Gastroesophageal sphincter (tissue), 4 donors: ENCODE results near the gene RELT. TPM values are rescaled to one million over a fixed set of nuclear protein-coding genes. Genes with fewer than 3 reads are reported as not detected.

Experiments
- ATAC-seq: fragments of 150-250 bp; one replicate; pipeline ENCODE4 v1.9.1; 2016; ENCODE audit warnings: mild to moderate bottlenecking, moderate library complexity
- H3K27ac ChIP-seq, 4 donors: fragments of 200-600 bp; sonication (generic) in 3 of 4; 1 replicate in 3 of 4; 2 replicates in 1 of 4; pipeline ENCODE4 v1.5.1; 2016 to 2019
- H3K27me3 ChIP-seq: fragments of 200-600 bp; sonication (generic); one replicate; pipeline ENCODE4 v1.5.1; 2019
- H3K36me3 ChIP-seq, 2 donors: fragments of 200-600 bp; sonication (generic); one replicate each; pipeline ENCODE4 v1.5.1; 2019; ENCODE audit warnings: control low read depth in 1 of 2
- H3K4me1 ChIP-seq, 3 donors: fragments of 200-600 bp; sonication (generic); 1 replicate in 2 of 3; 2 replicates in 1 of 3; pipeline ENCODE4 v1.5.1; 2016 to 2019; ENCODE audit warnings: control low read depth in 2 of 3
- H3K4me3 ChIP-seq, 2 donors: fragments of 200-600 bp; sonication (generic); one replicate each; pipeline ENCODE4 v1.5.1; 2019; ENCODE audit warnings: mild to moderate bottlenecking in 1 of 2, moderate library complexity in 1 of 2
- H3K9me3 ChIP-seq, 3 donors: fragments of 200-600 bp; sonication (generic); one replicate each; pipeline ENCODE4 v1.5.1; 2017 to 2019; ENCODE audit warnings: control low read depth in 2 of 3
- EP300 ChIP-seq: sonication (generic); formaldehyde crosslinking; IDR thresholded peaks from one replicate; pipeline ENCODE4 v1.6.1; 2017; ENCODE audit warnings: antibody characterized with exemption, mild to moderate bottlenecking
- POLR2A ChIP-seq, 2 donors: fragments of 450-650 bp; IDR thresholded peaks; one replicate each; pipeline ENCODE4 v1.6.1; 2017; ENCODE audit warnings: antibody characterized with exemption in 2 of 2, mild to moderate bottlenecking in 2 of 2, moderate library complexity in 1 of 2
- POLR2AphosphoS5 ChIP-seq: sonication (generic); formaldehyde crosslinking; IDR thresholded peaks from one replicate; pipeline ENCODE4 v1.6.1; 2017; ENCODE audit warnings: antibody characterized with exemption
- WGBS, 2 donors: methylation state at CpG; one replicate each; pipeline ENCODE4 v1.1.5; 2018; ENCODE audit warnings: low coverage in 1 of 2; 5-methylcytosine and 5-hydroxymethylcytosine counted together
- total RNA-seq, 4 donors: library from RNA; depleted of rRNA; stranded (reverse); fragments of >200 nt; gene quantifications; one replicate each; pipeline ENCODE4 v1.1.0, GENCODE V29; 2016
- TF ChIP-seq, protein P1 (sequence below), 4 experiments: fragments of 200-600 bp in 2 of 4; fragments of 450-650 bp in 2 of 4; sonication (generic) in 1 of 4; IDR thresholded peaks; one replicate each; pipeline ENCODE4 v1.5.1; 2017 to 2019; ENCODE audit warnings: antibody characterized with exemption in 4 of 4, mild to moderate bottlenecking in 2 of 4, moderate library complexity in 2 of 4

RELT gene
- total RNA-seq, 4 donors from 2014 or later = 2.3 to 5.7 (median 3.5) TPM

DNA sequence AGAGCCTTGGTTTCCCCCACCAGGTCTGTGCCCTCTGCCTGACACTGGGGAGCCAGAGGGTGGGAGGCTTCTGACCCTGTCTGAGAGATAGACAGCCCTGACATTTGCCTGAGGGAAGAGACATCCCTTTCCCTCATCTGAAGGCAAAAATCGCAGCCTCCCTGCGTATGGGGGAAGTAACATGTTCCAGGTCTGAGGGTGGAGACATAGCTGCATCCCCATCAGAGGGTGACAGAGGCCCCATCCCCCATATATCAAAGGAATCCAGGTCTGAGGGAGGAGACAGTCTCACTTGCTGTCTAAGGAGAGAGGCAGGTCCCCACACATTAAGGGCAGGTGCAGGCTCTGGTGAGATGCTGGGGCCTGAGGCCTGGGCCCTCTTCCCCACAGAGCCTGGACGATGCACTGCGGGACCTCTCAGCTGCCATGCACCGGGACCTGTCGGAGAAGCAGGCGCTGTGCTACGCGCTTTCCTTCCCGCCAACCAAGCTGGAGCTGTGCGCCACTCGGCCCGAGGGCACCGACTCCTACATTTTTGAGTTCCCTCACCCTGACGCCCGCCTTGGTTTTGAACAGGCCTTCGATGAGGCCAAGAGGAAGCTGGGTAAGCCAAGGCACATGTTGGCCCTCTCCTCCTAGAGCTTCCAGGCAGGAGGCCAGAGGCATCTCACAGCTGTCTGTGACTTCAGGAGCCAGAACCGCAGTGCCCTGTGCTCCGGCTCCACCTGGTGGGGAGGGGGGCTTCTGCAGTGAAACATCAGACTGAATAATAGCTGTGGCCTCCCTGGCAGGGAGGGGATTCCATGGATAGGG lies 16.1 kb upstream of the RELT start:
- TF ChIP-seq POLR2AphosphoS5 = no peak
- TF ChIP-seq, protein P1, sequence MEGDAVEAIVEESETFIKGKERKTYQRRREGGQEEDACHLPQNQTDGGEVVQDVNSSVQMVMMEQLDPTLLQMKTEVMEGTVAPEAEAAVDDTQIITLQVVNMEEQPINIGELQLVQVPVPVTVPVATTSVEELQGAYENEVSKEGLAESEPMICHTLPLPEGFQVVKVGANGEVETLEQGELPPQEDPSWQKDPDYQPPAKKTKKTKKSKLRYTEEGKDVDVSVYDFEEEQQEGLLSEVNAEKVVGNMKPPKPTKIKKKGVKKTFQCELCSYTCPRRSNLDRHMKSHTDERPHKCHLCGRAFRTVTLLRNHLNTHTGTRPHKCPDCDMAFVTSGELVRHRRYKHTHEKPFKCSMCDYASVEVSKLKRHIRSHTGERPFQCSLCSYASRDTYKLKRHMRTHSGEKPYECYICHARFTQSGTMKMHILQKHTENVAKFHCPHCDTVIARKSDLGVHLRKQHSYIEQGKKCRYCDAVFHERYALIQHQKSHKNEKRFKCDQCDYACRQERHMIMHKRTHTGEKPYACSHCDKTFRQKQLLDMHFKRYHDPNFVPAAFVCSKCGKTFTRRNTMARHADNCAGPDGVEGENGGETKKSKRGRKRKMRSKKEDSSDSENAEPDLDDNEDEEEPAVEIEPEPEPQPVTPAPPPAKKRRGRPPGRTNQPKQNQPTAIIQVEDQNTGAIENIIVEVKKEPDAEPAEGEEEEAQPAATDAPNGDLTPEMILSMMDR (IDR thresholded peaks at IDR 0.05) = peak in 1 of 4 experiments; percentile 23
- no peak for TF ChIP-seq POLR2A (IDR thresholded peaks at IDR 0.05)
- no peak for ATAC-seq
- 86% methylated on average over 4 of the region's 19 CpGs; no CpG with 5 or more reads in 1 of the 2 donors for WGBS, 2 donors
- Histone ChIP-seq H3K4me3 (no peak overlapping the region), H3K27ac (peak overlapping the region in 3 of 4 donors; percentile 27 to 37 (median 27)), H3K9me3 (no peaks in the 10 kb centered on the region), H3K4me1 (peaks cover 0 to 29% (median 0%) of the 10 kb centered on the region in 3 donors), H3K36me3 (peaks cover 0 to 99% of the 10 kb centered on the region in 2 donors), H3K27me3 (no peaks in the 10 kb centered on the region)

DNA sequence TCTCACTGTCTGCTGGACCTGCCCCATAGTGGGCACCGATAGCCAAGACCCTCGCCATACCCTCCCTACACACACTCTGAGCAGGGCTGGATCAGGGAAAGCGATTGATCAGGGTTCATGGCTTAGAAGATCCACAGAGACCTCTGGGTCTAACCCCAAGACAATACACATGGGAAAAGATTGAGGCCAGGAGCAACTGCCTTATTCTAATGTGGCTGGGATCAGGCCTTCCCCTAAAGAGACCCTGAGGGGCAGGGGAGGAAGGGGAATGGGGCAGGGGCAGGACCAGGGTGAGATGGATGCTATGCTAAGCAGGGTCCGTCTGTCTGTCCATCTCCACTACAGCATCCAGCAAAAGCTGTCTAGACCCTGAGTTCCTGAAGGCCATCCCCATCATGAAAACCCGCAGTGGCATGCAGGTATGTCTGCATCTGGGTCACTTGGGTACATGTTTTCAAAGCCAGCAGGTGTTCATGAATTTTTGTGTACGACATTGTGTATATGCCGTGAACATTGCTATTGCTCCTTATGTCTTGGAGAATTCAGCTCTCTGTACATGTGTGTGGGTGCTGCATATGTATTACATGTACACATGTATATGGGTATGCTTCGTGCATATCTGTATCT lies 15.3 kb upstream of the RELT start:
- ATAC-seq = no peak
- Histone ChIP-seq H3K27ac (peak overlapping the region in 1 of 4 donors; percentile 37), H3K36me3 (peaks cover 0 to 99% of the 10 kb centered on the region in 2 donors), H3K27me3 (no peaks in the 10 kb centered on the region), H3K9me3 (no peaks in the 10 kb centered on the region), H3K4me1 (peaks cover 0 to 29% (median 0%) of the 10 kb centered on the region in 3 donors), H3K4me3 (no peak overlapping the region)
- TF ChIP-seq EP300 (no peak), POLR2A (IDR thresholded peaks at IDR 0.05) (no peak), POLR2AphosphoS5 (no peak)
- TF ChIP-seq, protein P1 (IDR thresholded peaks at IDR 0.05) = no peak
- whole genome bisulfite sequencing, 2 donors = 82 to 97% methylated on average over 4 to 5 of the region's 8 CpGs

DNA sequence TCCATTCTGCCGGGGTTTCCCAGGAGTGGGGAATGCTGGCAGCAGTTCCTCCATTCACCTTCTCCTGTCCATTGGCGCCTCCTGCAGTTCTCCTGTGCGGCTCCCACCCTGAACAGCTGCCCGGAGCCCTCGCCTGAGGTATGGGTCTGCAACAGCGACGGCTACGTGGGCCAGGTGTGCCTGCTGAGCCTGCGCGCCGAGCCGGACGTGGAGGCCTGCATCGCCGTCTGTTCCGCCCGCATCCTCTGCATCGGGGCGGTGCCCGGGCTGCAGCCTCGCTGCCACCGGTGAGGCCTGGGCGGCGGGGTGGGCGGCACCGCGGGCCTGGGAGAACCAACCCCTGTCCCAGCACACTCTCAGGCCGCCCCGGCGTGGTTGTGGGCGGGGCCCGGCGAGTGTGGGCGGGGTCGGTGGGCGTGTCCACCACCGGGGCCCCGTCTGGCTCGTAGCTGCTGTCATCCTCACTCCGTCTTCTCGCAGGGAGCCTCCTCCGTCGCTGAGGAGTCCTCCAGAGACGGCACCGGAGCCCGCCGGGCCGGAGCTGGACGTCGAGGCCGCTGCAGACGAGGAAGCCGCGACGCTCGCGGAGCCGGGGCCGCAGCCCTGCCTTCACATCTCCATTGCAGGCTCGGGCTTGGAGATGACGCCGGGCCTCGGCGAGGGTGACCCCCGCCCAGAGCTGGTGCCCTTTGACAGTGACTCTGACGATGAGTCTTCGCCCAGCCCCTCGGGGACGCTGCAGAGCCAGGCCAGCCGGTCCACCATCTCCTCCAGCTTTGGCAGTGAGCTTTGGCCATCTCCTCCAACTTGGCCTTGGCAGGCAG lies 14.0 kb upstream of the RELT start:
- H3K4me1 ChIP-seq = peaks cover 0 to 34% (median 0%) of the 10 kb centered on the region in 3 donors
- ATAC-seq = no peak
- no peaks in the 10 kb centered on the region for H3K9me3 ChIP-seq
- H3K36me3 ChIP-seq = peaks cover 0 to 99% of the 10 kb centered on the region in 2 donors
- peak overlapping the region in 3 of 4 donors; percentile 20 to 41 (median 34) for H3K27ac ChIP-seq
- H3K27me3 ChIP-seq = no peaks in the 10 kb centered on the region
- H3K4me3 ChIP-seq = no peak overlapping the region
- WGBS, 2 donors = 64% methylated on average over 5 of the region's 70 CpGs; no CpG with 5 or more reads in 1 of the 2 donors
- TF ChIP-seq EP300 = no peak
- TF ChIP-seq, protein P1 (IDR thresholded peaks at IDR 0.05) = no peak
- TF ChIP-seq POLR2A (IDR thresholded peaks at IDR 0.05) = no peak
- no peak for TF ChIP-seq POLR2AphosphoS5

DNA sequence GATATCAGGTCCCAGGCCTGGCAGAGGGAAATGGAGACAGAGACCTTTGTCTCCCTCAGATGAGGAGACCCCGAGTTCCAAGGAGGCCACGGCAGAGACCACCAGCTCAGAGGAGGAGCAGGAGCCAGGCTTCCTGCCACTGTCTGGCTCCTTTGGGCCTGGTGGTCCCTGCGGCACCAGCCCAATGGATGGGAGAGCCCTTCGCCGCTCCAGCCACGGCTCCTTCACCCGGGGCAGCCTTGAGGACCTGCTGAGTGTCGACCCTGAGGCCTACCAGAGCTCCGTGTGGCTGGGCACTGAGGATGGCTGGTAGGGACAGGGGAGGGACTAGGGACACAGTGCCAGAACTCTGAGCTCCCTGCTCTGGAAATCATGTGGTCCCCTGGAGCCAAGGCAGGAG lies 13.1 kb upstream of the RELT start:
- H3K4me3 ChIP-seq = no peak overlapping the region
- H3K27me3 ChIP-seq = no peaks in the 10 kb centered on the region
- TF ChIP-seq, protein P1 (IDR thresholded peaks at IDR 0.05) = no peak
- TF ChIP-seq POLR2A (IDR thresholded peaks at IDR 0.05) (no peak), POLR2AphosphoS5 (no peak), EP300 (no peak)
- peak overlapping the region in 1 of 4 donors; percentile 23 for H3K27ac ChIP-seq
- 100% methylated on average over 2 of the region's 9 CpGs; no CpG with 5 or more reads in 1 of the 2 donors for WGBS, 2 donors
- ATAC-seq = no peak
- no peaks in the 10 kb centered on the region for H3K9me3 ChIP-seq
- H3K36me3 ChIP-seq = peaks cover 0 to 99% of the 10 kb centered on the region in 2 donors
- H3K4me1 ChIP-seq = peaks cover 0 to 24% (median 0%) of the 10 kb centered on the region in 3 donors
